H1 (cell line): Measurements from ENCODE around the gene PCID2. TPM values are rescaled to one million over a fixed set of nuclear protein-coding genes. Genes with fewer than 3 reads are reported as not detected.

Experiments used
- CTCF ChIA-PET: fragments of 300-600 bp; sonication (Branson Sonifier 250); formaldehyde crosslinking; loops from one replicate; lab custom pipeline; 2021; ENCODE audit not compliant: partially characterized antibody; lab: Charles Lee
- POLR2A ChIA-PET: fragments of 300-600 bp; sonication (Branson Sonifier 250); formaldehyde crosslinking; loops from one replicate; lab custom pipeline; 2021; ENCODE audit warnings: inconsistent platforms; ENCODE audit not compliant: partially characterized antibody; lab: Charles Lee
- DNase-seq, 2 experiments: peaks; one replicate each; pipeline versions ENCODE4 v3.0.0 to v3.0.0-alpha.2; 2010 to 2022; ENCODE audit warnings: low spot score in 2 of 2, low read depth in 1 of 2, mixed read lengths in 1 of 2
- FAIRE-seq: peaks from 2 replicates; lab custom pipeline; 2011; peaks lifted over from hg19 to GRCh38; lab: Jason Lieb, UNC
- H2AFZ ChIP-seq: 2 replicates; pipeline ENCODE4 v1.8.1; 2012; ENCODE audit warnings: low read length, inconsistent platforms
- H2AK5ac ChIP-seq: 2 replicates; pipeline ENCODE4 v1.6.1; 2013; ENCODE audit warnings: low read depth, low read length
- H2BK120ac ChIP-seq: replicated peaks from 2 replicates; pipeline ENCODE3; 2013; ENCODE audit warnings: low read depth, low read length, inconsistent platforms
- H2BK12ac ChIP-seq: 2 replicates; pipeline ENCODE4 v1.6.1; 2013; ENCODE audit warnings: low read depth, low read length
- H2BK15ac ChIP-seq: 2 replicates; pipeline ENCODE4 v1.6.1; 2013; ENCODE audit warnings: low read length
- H2BK20ac ChIP-seq: 2 replicates; pipeline ENCODE4 v1.6.1; 2013; ENCODE audit warnings: low read length
- H2BK5ac ChIP-seq: 2 replicates; pipeline ENCODE4 v1.6.1; 2013; ENCODE audit warnings: low read depth, low read length
- H3K14ac ChIP-seq: 2 replicates; pipeline ENCODE4 v1.6.1; 2013; ENCODE audit warnings: inconsistent platforms; ENCODE audit not compliant: insufficient read length
- H3K18ac ChIP-seq: 2 replicates; pipeline ENCODE4 v1.6.1; 2013; ENCODE audit warnings: low read length; ENCODE audit errors: extremely low read depth
- H3K23ac ChIP-seq: 2 replicates; pipeline ENCODE4 v1.6.1; 2013; ENCODE audit warnings: inconsistent platforms; ENCODE audit not compliant: insufficient read length
- H3K23me2 ChIP-seq: 2 replicates; pipeline ENCODE4 v1.6.1; 2013; ENCODE audit warnings: low read depth, low read length
- H3K27ac ChIP-seq: 2 replicates; pipeline ENCODE4 v1.6.1; 2011; ENCODE audit warnings: low read depth, low read length, inconsistent platforms
- H3K27me3 ChIP-seq, 4 experiments: replicated peaks in 1 of 4; 1 replicate in 1 of 4; 2 replicates in 3 of 4; pipeline versions ENCODE4 v1.6.1 to v1.8.1; 2011 to 2013; ENCODE audit warnings: low read length in 3 of 4, mild to moderate bottlenecking in 3 of 4, inconsistent platforms in 2 of 4, mixed read lengths in 2 of 4, moderate library complexity in 1 of 4; ENCODE audit not compliant: control insufficient read depth in 3 of 4, insufficient read depth in 3 of 4; ENCODE audit errors: extremely low read depth in 1 of 4
- H3K36me3 ChIP-seq, 4 experiments: 2 replicates each; pipeline versions ENCODE4 v1.6.1 to v1.8.1; 2011 to 2013; ENCODE audit warnings: mild to moderate bottlenecking in 4 of 4, low read length in 3 of 4, moderate library complexity in 2 of 4, control low read depth in 1 of 4, inconsistent platforms in 1 of 4; ENCODE audit not compliant: insufficient read depth in 4 of 4, control insufficient read depth in 2 of 4
- H3K4ac ChIP-seq: replicated peaks from 2 replicates; pipeline ENCODE3; 2013; ENCODE audit warnings: low read length, low read depth, mixed read lengths, inconsistent platforms; ENCODE audit not compliant: insufficient read length
- H3K4me1 ChIP-seq, 4 experiments: replicated peaks in 1 of 4; 1 replicate in 1 of 4; 2 replicates in 3 of 4; pipeline versions ENCODE4 v1.6.1 to v1.8.1; 2011 to 2013; ENCODE audit warnings: low read length in 3 of 4, inconsistent platforms in 2 of 4, mixed read lengths in 1 of 4; ENCODE audit not compliant: insufficient read depth in 4 of 4, control insufficient read depth in 3 of 4
- H3K4me2 ChIP-seq, 2 experiments: 2 replicates each; pipeline versions ENCODE4 v1.6.1 to v1.8.1; 2011 to 2013; ENCODE audit warnings: low read depth in 2 of 2, low read length in 2 of 2, control low read depth in 1 of 2, inconsistent platforms in 1 of 2, mild to moderate bottlenecking in 1 of 2; ENCODE audit not compliant: insufficient read depth in 1 of 2
- H3K4me3 ChIP-seq, 4 experiments: fragments of 200-600, 300-600 bp in 1 of 4; sonication (generic), shearing (Covaris generic), sonication (Bioruptor Twin) in 1 of 4; 2 replicates each; pipeline versions ENCODE4 v1.5.1 to v1.8.1; 2011 to 2016; ENCODE audit warnings: low read length in 4 of 4, low read depth in 3 of 4, control low read depth in 2 of 4, inconsistent platforms in 2 of 4, mild to moderate bottlenecking in 2 of 4, mixed read lengths in 1 of 4, moderate library complexity in 1 of 4; ENCODE audit not compliant: insufficient read depth in 2 of 4; ENCODE audit errors: extremely low read depth in 1 of 4
- H3K56ac ChIP-seq: replicated peaks from 2 replicates; pipeline ENCODE3; 2013; ENCODE audit warnings: low read depth, mild to moderate bottlenecking, mixed read lengths, low read length, inconsistent platforms; ENCODE audit not compliant: insufficient read length
- H3K79me1 ChIP-seq: 2 replicates; pipeline ENCODE4 v1.6.1; 2013; ENCODE audit warnings: low read depth, low read length, control low read depth
- H3K79me2 ChIP-seq, 2 experiments: 2 replicates each; pipeline versions ENCODE4 v1.6.1 to v1.8.1; 2012 to 2013; ENCODE audit warnings: low read length in 2 of 2, mild to moderate bottlenecking in 2 of 2, inconsistent platforms in 1 of 2; ENCODE audit not compliant: insufficient read depth in 2 of 2, control insufficient read depth in 1 of 2
- H3K9ac ChIP-seq, 4 experiments: replicated peaks in 1 of 4; 1 replicate in 1 of 4; 2 replicates in 3 of 4; pipeline versions ENCODE4 v1.6.1 to v1.8.1; 2011 to 2013; ENCODE audit warnings: low read depth in 3 of 4, low read length in 3 of 4, control low read depth in 2 of 4, mild to moderate bottlenecking in 2 of 4, moderate library complexity in 2 of 4, inconsistent platforms in 1 of 4; ENCODE audit errors: extremely low read depth in 1 of 4
- H3K9me3 ChIP-seq, 2 experiments: 2 replicates each; pipeline versions ENCODE4 v1.6.1 to v1.8.1; 2012 to 2013; ENCODE audit warnings: mild to moderate bottlenecking in 2 of 2, moderate library complexity in 2 of 2, control low read depth in 1 of 2, inconsistent platforms in 1 of 2, low read depth in 1 of 2, low read length in 1 of 2, mixed read lengths in 1 of 2; ENCODE audit not compliant: insufficient read depth in 2 of 2
- H4K20me1 ChIP-seq, 2 experiments: replicated peaks in 1 of 2; 2 replicates each; pipeline versions ENCODE3 to v1.8.1; 2011 to 2013; ENCODE audit warnings: inconsistent platforms in 2 of 2, low read length in 2 of 2, mild to moderate bottlenecking in 1 of 2; ENCODE audit not compliant: insufficient read depth in 2 of 2, control insufficient read depth in 1 of 2
- H4K5ac ChIP-seq: 2 replicates; pipeline ENCODE4 v1.6.1; 2013; ENCODE audit warnings: low read length, low read depth, mixed read lengths, inconsistent platforms; ENCODE audit not compliant: insufficient read length
- H4K8ac ChIP-seq: 2 replicates; pipeline ENCODE4 v1.8.0; 2013; ENCODE audit warnings: mild to moderate bottlenecking, moderate library complexity, low read length, inconsistent platforms; ENCODE audit not compliant: insufficient read depth; ENCODE audit errors: extremely low read depth
- H4K91ac ChIP-seq: replicated peaks from 2 replicates; pipeline ENCODE3; 2013; ENCODE audit warnings: low read length, mixed read lengths, inconsistent platforms; ENCODE audit not compliant: insufficient read length
- RXRA ChIP-seq: IDR thresholded peaks from 2 replicates; pipeline ENCODE4 v1.6.1; 2011; ENCODE audit warnings: low read depth, mild to moderate bottlenecking, low read length, moderate library complexity; ENCODE audit not compliant: insufficient read depth
- SP2 ChIP-seq: IDR thresholded peaks from 2 replicates; pipeline ENCODE4 v1.6.1; 2012; ENCODE audit warnings: mild to moderate bottlenecking, low read length, inconsistent platforms
- WGBS, 2 experiments: shearing (Covaris generic) in 1 of 2; methylation state at CpG; one replicate each; pipeline versions ENCODE4 v1.1.6 to v1.1.7; 2013 to 2015; ENCODE audit warnings: low lambda C conversion rate in 2 of 2, mixed read lengths in 2 of 2, inconsistent platforms in 1 of 2, low coverage in 1 of 2, missing lambda C conversion rate in 1 of 2; ENCODE audit not compliant: insufficient replicate concordance in 2 of 2, insufficient coverage in 1 of 2, insufficient read length in 1 of 2; ENCODE audit errors: extremely low coverage in 1 of 2, missing lambda C conversion rate in 1 of 2; 5-methylcytosine and 5-hydroxymethylcytosine counted together
- polyA plus RNA-seq, 7 experiments: library from polyadenylated mRNA; depleted of rRNA in 3 of 7; stranded (reverse) in 5 of 7; unstranded in 2 of 7; fragments of >200 nt in 5 of 7; fragments of 200-250 nt in 2 of 7; gene quantifications; 1 replicate in 5 of 7; 2 replicates in 1 of 7; 4 replicates in 1 of 7; pipeline versions ENCODE4 v1.2.1 to v1.2.3, GENCODE V29; 2011 to 2013; ENCODE audit warnings: missing spikeins in 2 of 7, mixed read lengths in 2 of 7
- total RNA-seq: library from RNA; stranded (reverse); fragmentation: NEBNext Ultra II Directional; extraction: Animal tissue kit (Norgen Biotek cat#: 25700); gene quantifications from 2 replicates; pipeline ENCODE4 v1.2.1, GENCODE V29; 2021

Gene PCID2
- total and polyA plus RNA-seq, 2 of the 8 experiments (the other 6 are each of a cell fraction or from before 2014, with no cell fraction given): 72.4 to 72.8 TPM

GRCh38 chr13:113172419-113172926, 36.0 kb downstream of the PCID2 start:
- Histone ChIP-seq H4K20me1 (peaks cover 0 to 1% of the 10 kb centered on the region in 2 experiments), H3K79me2 (no peaks in the 10 kb centered on the region; a peak in 1 of 4 replicates), H4K8ac (no peak overlapping the region), H2AK5ac (no peak overlapping the region), H3K9ac (no peak overlapping the region), H3K56ac (no peak overlapping the region), H3K4me1 (no peaks in the 10 kb centered on the region), H2BK120ac (no peak overlapping the region), H2BK20ac (no peak overlapping the region), H3K18ac (no peak overlapping the region), H3K9me3 (no peaks in the 10 kb centered on the region), H3K23me2 (no peaks in the 10 kb centered on the region), H3K14ac (no peak overlapping the region), H4K91ac (no peak overlapping the region), H2BK5ac (no peak overlapping the region), H3K36me3 (peaks cover 7 to 54% (median 28%) of the 10 kb centered on the region in 4 experiments), H3K4ac (no peak overlapping the region), H3K23ac (no peak overlapping the region), H3K4me3 (no peak overlapping the region), H3K27me3 (no peaks in the 10 kb centered on the region), H2AFZ (no peak overlapping the region), H3K27ac (no peak overlapping the region), H2BK12ac (no peak overlapping the region), H3K79me1 (no peaks in the 10 kb centered on the region), H4K5ac (no peak overlapping the region), H3K4me2 (no peak overlapping the region), H2BK15ac (no peak overlapping the region)
- CTCF ChIA-PET: no interaction called here
- POLR2A ChIA-PET: interaction anchor here (0.6 to 1.4 kb wide), 2 partner anchors 13 to 37 kb away, joined by 3 to 5 read pairs; partner anchors contain the start of genes CUL4A and PCID2
- FAIRE-seq (no peak), DNase-seq (no peak)
- WGBS, 2 experiments: 96% methylated on average over 13 of the region's 13 CpGs; no CpG with 5 or more reads in 1 of the 2 experiments
- TF ChIP-seq SP2 (no peak), RXRA (no peak)
